DMS153 (cell line): ENCODE data around the gene EXOC3L4.
"Not testable (repeated sequence)": the region's sequence is repeated elsewhere in the genome, so short reads cannot be mapped to it uniquely, and the experiment has no call there.

Experiments used
- DNase-seq: peaks from one replicate; lab custom pipeline; 2025; lab: John Stamatoyannopoulos, UW

The EXOC3L4 gene

GRCh38 chr14:103105580-103106150 is 11.1 kb downstream of the EXOC3L4 start:
- peak; percentile 40 for DNase-seq

GRCh38 chr14:103107455-103107854 is 12.9 kb downstream of the EXOC3L4 start:
- no peak for DNase-seq

- DNase-seq: no peak
Observed at GRCh38 chr14:103107941-103108748, 13.6 kb downstream of the EXOC3L4 start.

- no peak for DNase-seq
Observed at GRCh38 chr14:103108749-103109207, 14.3 kb downstream of the EXOC3L4 start.

GRCh38 chr14:103109535-103110441 is 15.3 kb downstream of the EXOC3L4 start:
- no peak for DNase-seq

GRCh38 chr14:103110681-103111231 is 16.2 kb downstream of the EXOC3L4 start:
- no peak for DNase-seq

- no peak for DNase-seq
Observed at GRCh38 chr14:103111232-103111868, 16.8 kb downstream of the EXOC3L4 start.

- DNase-seq: no peak
Observed at GRCh38 chr14:103112400-103113243, 18.1 kb downstream of the EXOC3L4 start.

- no peak for DNase-seq
Observed at GRCh38 chr14:103113303-103113702, 18.8 kb downstream of the EXOC3L4 start.

- DNase-seq: no peak
Observed at GRCh38 chr14:103113774-103114173, 19.2 kb downstream of the EXOC3L4 start.

GRCh38 chr14:103115086-103115679 is 20.7 kb downstream of the EXOC3L4 start:
- not testable (repeated sequence) for DNase-seq

- DNase-seq: no peak
Observed at GRCh38 chr14:103115845-103116572, 21.5 kb downstream of the EXOC3L4 start.

GRCh38 chr14:103116636-103117035 is 22.1 kb downstream of the EXOC3L4 start:
- no peak for DNase-seq

- not testable (repeated sequence) for DNase-seq
Observed at GRCh38 chr14:103117499-103117898, 23.0 kb downstream of the EXOC3L4 start.

- DNase-seq: peak; percentile 13
Observed at GRCh38 chr14:103118018-103118662, 23.6 kb downstream of the EXOC3L4 start.

- DNase-seq: no peak
Observed at GRCh38 chr14:103118663-103119404, 24.3 kb downstream of the EXOC3L4 start.

- DNase-seq: not testable (repeated sequence)
Observed at GRCh38 chr14:103119527-103119926, 25.0 kb downstream of the EXOC3L4 start.

GRCh38 chr14:103121121-103121845 is 26.8 kb downstream of the EXOC3L4 start:
- DNase-seq: peak; percentile 29
